Retinal pigment epithelial cell (primary cell): ENCODE data around the gene GABRR1.

ENCODE experiments used
- DNase-seq: peaks from one replicate; pipeline ENCODE4 v3.0.0-alpha.2; 2010; ENCODE audit warnings: low read depth
- H3K4me3 ChIP-seq: 2 replicates; pipeline ENCODE4 v1.5.1; 2011; ENCODE audit warnings: mild to moderate bottlenecking, low read length, control low read depth, moderate library complexity
- CTCF ChIP-seq: conservative IDR thresholded peaks from 2 replicates; pipeline ENCODE4 v1.5.1; 2011; ENCODE audit warnings: low read depth, low read length, control low read depth, inconsistent platforms

GABRR1 gene

GRCh38 chr6:89255417-89255816, 38.3 kb upstream of the GABRR1 start:
- no peak overlapping the region for H3K4me3 ChIP-seq
- no peak for TF ChIP-seq CTCF
- DNase-seq, result no peak

- TF ChIP-seq CTCF, result no peak
- no peak overlapping the region for H3K4me3 ChIP-seq
- DNase-seq, result no peak
These were observed 37.4 kb upstream of the GABRR1 start for GRCh38 chr6:89254569-89254968.

GRCh38 chr6:89252907-89253306, 35.7 kb upstream of the GABRR1 start:
- H3K4me3 ChIP-seq, result no peak overlapping the region
- no peak for DNase-seq
- TF ChIP-seq CTCF, result no peak

- no peak for DNase-seq
- no peak overlapping the region for H3K4me3 ChIP-seq
- TF ChIP-seq CTCF, result no peak
These were observed 34.8 kb upstream of the GABRR1 start for GRCh38 chr6:89251976-89252375.

GRCh38 chr6:89251170-89251569, 34.0 kb upstream of the GABRR1 start:
- DNase-seq, result no peak
- TF ChIP-seq CTCF, result no peak
- no peak overlapping the region for H3K4me3 ChIP-seq

- no peak overlapping the region for H3K4me3 ChIP-seq
- no peak for DNase-seq
- no peak for TF ChIP-seq CTCF
These were observed 33.1 kb upstream of the GABRR1 start for GRCh38 chr6:89250239-89250638.

- no peak for DNase-seq
- TF ChIP-seq CTCF, result no peak
- H3K4me3 ChIP-seq, result no peak overlapping the region
These were observed 27.3 kb upstream of the GABRR1 start for GRCh38 chr6:89244241-89244985.
